ENCODE data around the gene NEBL. TPM values are rescaled to one million over a fixed set of nuclear protein-coding genes. Genes with fewer than 3 reads are reported as not detected.

Gene NEBL
- total RNA-seq, 6 experiments from 2014 or later = 1.2 to 8.3 (median 2.4) TPM

DNA sequence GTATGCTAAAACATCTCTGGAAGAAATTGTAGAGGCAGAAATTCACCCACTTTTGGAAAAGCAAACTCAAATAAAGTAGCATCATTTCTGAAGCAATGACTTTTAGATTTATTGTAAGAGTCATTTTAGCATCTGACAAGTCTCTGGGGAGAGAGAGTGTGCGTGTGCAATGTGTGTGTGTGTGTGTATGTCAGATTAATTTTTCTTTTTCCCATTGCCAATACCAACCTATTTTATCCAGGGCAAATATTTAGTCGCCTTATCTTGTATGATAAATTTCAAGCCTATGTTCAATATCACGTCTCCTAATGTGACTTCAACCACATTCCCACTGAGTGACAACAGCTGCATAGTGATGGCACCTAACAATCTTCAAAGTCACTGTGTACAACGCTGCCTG, 101.7 kb downstream of the NEBL start:
- Histone ChIP-seq H3K27ac (no peak overlapping the region), H3K36me3 (no peaks in the 10 kb centered on the region), H3K4me3 (no peak overlapping the region), H3K4me1 (no peaks in the 10 kb centered on the region), H3K9me3 (no peaks in the 10 kb centered on the region), H3K27me3 (no peaks in the 10 kb centered on the region)
- no peak for ATAC-seq
- intact Hi-C loops (cut with DNase I) = no loop called here
- TF ChIP-seq CTCF (IDR thresholded peaks at IDR 0.05) = no peak
- no peak for TF ChIP-seq POLR2A (IDR thresholded peaks at IDR 0.05)
- no peak for DNase-seq
- 60% methylated on average over 4 of the region's 4 CpGs for WGBS (ENCODE audit: insufficient coverage, low coverage, low lambda C conversion rate, missing lambda C conversion rate)

- ATAC-seq = no peak
- Histone ChIP-seq H3K9me3 (no peaks in the 10 kb centered on the region), H3K4me3 (no peak overlapping the region), H3K4me1 (no peaks in the 10 kb centered on the region), H3K36me3 (no peaks in the 10 kb centered on the region), H3K27ac (no peak overlapping the region), H3K27me3 (no peaks in the 10 kb centered on the region)
- no peak for DNase-seq
- TF ChIP-seq CTCF (IDR thresholded peaks at IDR 0.05) (no peak), POLR2A (IDR thresholded peaks at IDR 0.05) (no peak)
- intact Hi-C loops (cut with DNase I) = no loop called here
- WGBS (ENCODE audit: insufficient coverage, low coverage, low lambda C conversion rate, missing lambda C conversion rate) = 11% methylated on average over 1 of the region's 1 CpG
Observed at GRCh38 chr10:20785174-20785573, 111.9 kb downstream of the NEBL start.

- 51% methylated on average over 6 of the region's 7 CpGs for WGBS (ENCODE audit: insufficient coverage, low coverage, low lambda C conversion rate, missing lambda C conversion rate)
- no peak for ATAC-seq
- H3K27ac ChIP-seq = no peak overlapping the region
Observed at GRCh38 chr10:20778008-20778757, 118.9 kb downstream of the NEBL start.

DNA sequence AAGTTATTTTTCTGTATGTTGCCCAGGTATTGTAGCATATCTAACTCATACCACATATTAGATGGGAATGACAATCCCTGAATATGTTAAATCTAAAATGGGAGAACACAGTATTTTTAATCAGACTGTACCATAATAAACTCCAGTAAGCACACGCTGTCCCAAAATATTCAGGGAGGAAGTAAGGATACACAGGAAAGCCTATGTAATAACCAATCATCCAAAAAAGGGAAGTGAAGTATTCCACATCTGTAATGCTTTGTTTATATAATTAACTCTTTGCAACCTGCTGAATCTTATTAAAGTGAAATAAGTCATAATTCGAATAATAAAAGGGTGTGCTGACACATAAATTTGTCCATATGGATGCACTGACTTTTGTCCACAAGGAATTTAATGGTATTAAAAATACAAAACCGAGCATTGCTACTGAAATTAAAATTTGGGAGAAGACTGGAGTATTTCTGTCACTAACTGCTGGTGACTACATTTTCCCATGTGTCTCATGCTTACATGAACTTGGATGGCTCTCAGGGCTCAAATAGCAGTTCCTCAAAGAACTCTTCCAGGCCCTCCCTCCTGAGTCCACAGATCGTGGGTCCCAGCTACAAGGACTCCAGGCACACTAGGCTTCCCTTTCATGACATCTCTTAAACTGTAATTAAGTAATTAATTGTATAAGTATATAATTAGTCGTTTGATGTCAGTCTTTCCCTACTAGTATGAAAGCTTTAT, 120.6 kb downstream of the NEBL start:
- TF ChIP-seq POLR2A (IDR thresholded peaks at IDR 0.05) = no peak
- TF ChIP-seq CTCF (IDR thresholded peaks at IDR 0.05) = no peak
- no peaks in the 10 kb centered on the region for H3K36me3 ChIP-seq
- no peaks in the 10 kb centered on the region for H3K9me3 ChIP-seq
- H3K27me3 ChIP-seq = no peaks in the 10 kb centered on the region
- DNase-seq = no peak
- ATAC-seq = peak in 1 of 4 donors; percentile 33
- 28% methylated on average over 5 of the region's 5 CpGs for WGBS (ENCODE audit: insufficient coverage, low coverage, low lambda C conversion rate, missing lambda C conversion rate)
- H3K4me1 ChIP-seq = no peaks in the 10 kb centered on the region
- no peak overlapping the region for H3K27ac ChIP-seq
- no peak overlapping the region for H3K4me3 ChIP-seq
- intact Hi-C loops (cut with DNase I) = no loop called here

More at GRCh38 chr10:20778008-20778757, 118.9 kb downstream of the NEBL start:
- Histone ChIP-seq H3K4me1 (no peaks in the 10 kb centered on the region), H3K9me3 (no peaks in the 10 kb centered on the region), H3K27me3 (no peaks in the 10 kb centered on the region), H3K36me3 (no peaks in the 10 kb centered on the region), H3K4me3 (no peak overlapping the region)
- intact Hi-C loops (cut with DNase I) = no loop called here
- DNase-seq = no peak
- no peak for TF ChIP-seq CTCF (IDR thresholded peaks at IDR 0.05)
- no peak for TF ChIP-seq POLR2A (IDR thresholded peaks at IDR 0.05)

Measured in right lobe of liver (tissue), 6 donors.